PFSK-1 (cell line): ENCODE measurements around the gene RTN4RL1.

Source experiments
- FOXP2 ChIP-seq: optimal IDR thresholded peaks from 2 replicates; pipeline ENCODE3; 2011; ENCODE audit warnings: borderline replicate concordance, control low read depth, inconsistent platforms; ENCODE audit not compliant: insufficient read depth; ENCODE audit errors: extremely low read length, extremely low read depth
- POLR2AphosphoS5 ChIP-seq: IDR thresholded peaks from 2 replicates; pipeline ENCODE4 v1.6.1; 2012; ENCODE audit warnings: low read depth, mild to moderate bottlenecking, control low read depth, low read length, moderate library complexity
- REST ChIP-seq, 2 experiments: IDR thresholded peaks; 2 replicates each; pipeline versions ENCODE4 v1.6.1 to v1.8.0; 2011 to 2012; ENCODE audit warnings: low read depth in 2 of 2, low read length in 2 of 2, control low read depth in 1 of 2, inconsistent platforms in 1 of 2, mild to moderate bottlenecking in 1 of 2, moderate library complexity in 1 of 2; ENCODE audit not compliant: insufficient read depth in 1 of 2
- SIN3A ChIP-seq: IDR thresholded peaks from 2 replicates; pipeline ENCODE4 v1.6.1; 2012; ENCODE audit warnings: mild to moderate bottlenecking, low read length, moderate library complexity, borderline replicate concordance; ENCODE audit not compliant: insufficient read depth
- TAF1 ChIP-seq: IDR thresholded peaks from 2 replicates; pipeline ENCODE4 v1.6.1; 2012; ENCODE audit warnings: low read length, control low read depth, borderline replicate concordance; ENCODE audit not compliant: insufficient read depth

- TF ChIP-seq REST (IDR thresholded peaks at IDR 0.05; ENCODE audit: insufficient read depth in 1 of 2, low read depth in 2 of 2, low read length in 2 of 2) (no peak), SIN3A (no peak), POLR2AphosphoS5 (no peak), TAF1 (no peak), FOXP2 (no peak)
Observed at GRCh38 chr17:2009737-2010136, 15.4 kb downstream of the RTN4RL1 start.
